Neutrophil (primary cell): ENCODE measurements around the gene ATF6.
"Not testable (repeated sequence)": the region's sequence is repeated elsewhere in the genome, so short reads cannot be mapped to it uniquely, and the experiment has no call there.

Source experiments
- H3K27ac ChIP-seq: fragments of 200-600 bp; sonication (generic); 2 replicates; pipeline ENCODE4 v1.5.1; 2016; ENCODE audit warnings: mild to moderate bottlenecking, moderate library complexity
- H3K27me3 ChIP-seq: fragments of 200-600 bp; sonication (generic); 2 replicates; pipeline ENCODE4 v1.6.0; 2016; ENCODE audit warnings: mild to moderate bottlenecking
- H3K36me3 ChIP-seq: fragments of 200-600 bp; sonication (generic); 2 replicates; pipeline ENCODE4 v1.5.1; 2017
- H3K4me1 ChIP-seq, 2 experiments: fragments of 200-600 bp in 1 of 2; sonication (generic) in 1 of 2; 1 replicate in 1 of 2; 2 replicates in 1 of 2; pipeline versions ENCODE4 v1.5.1 to v1.6.1; 2013 to 2016; ENCODE audit warnings: low read depth in 1 of 2, low read length in 1 of 2, mild to moderate bottlenecking in 1 of 2, moderate library complexity in 1 of 2; ENCODE audit not compliant: control insufficient read depth in 1 of 2, insufficient read depth in 1 of 2
- H3K4me3 ChIP-seq, 2 experiments: fragments of 200-600 bp in 1 of 2; sonication (generic) in 1 of 2; 1 replicate in 1 of 2; 2 replicates in 1 of 2; pipeline ENCODE4 v1.5.1; 2013 to 2016; ENCODE audit warnings: low read depth in 1 of 2, low read length in 1 of 2, mild to moderate bottlenecking in 1 of 2, moderate library complexity in 1 of 2
- H3K9me3 ChIP-seq: fragments of 200-600 bp; sonication (generic); 2 replicates; pipeline ENCODE4 v1.5.1; 2016
- CTCF ChIP-seq: fragments of 200-600 bp; sonication (generic); IDR thresholded peaks from 2 replicates; pipeline ENCODE4 v1.5.1; 2016; ENCODE audit warnings: antibody characterized with exemption

Gene ATF6

GRCh38 chr1:161803181-161803580 is 37.1 kb downstream of the ATF6 start:
- no peak overlapping the region for H3K4me3 ChIP-seq
- no peaks in the 10 kb centered on the region for H3K9me3 ChIP-seq
- peaks cover 69% of the 10 kb centered on the region for H3K36me3 ChIP-seq
- no peaks in the 10 kb centered on the region for H3K27me3 ChIP-seq
- H3K27ac ChIP-seq: no peak overlapping the region
- no peaks in the 10 kb centered on the region for H3K4me1 ChIP-seq
- TF ChIP-seq CTCF: no peak

GRCh38 chr1:161805399-161806197 is 39.5 kb downstream of the ATF6 start:
- Histone ChIP-seq H3K27ac (no peak overlapping the region), H3K9me3 (no peaks in the 10 kb centered on the region), H3K4me3 (no peak overlapping the region), H3K27me3 (no peaks in the 10 kb centered on the region), H3K36me3 (peaks cover 50% of the 10 kb centered on the region), H3K4me1 (no peaks in the 10 kb centered on the region)
- no peak for TF ChIP-seq CTCF

- not testable (repeated sequence) for H3K4me1 ChIP-seq
Measured at GRCh38 chr1:161809202-161809601, 43.1 kb downstream of the ATF6 start.

GRCh38 chr1:161809656-161810055 is 43.5 kb downstream of the ATF6 start:
- peaks cover 33% of the 10 kb centered on the region for H3K36me3 ChIP-seq
- not testable (repeated sequence) for H3K27me3 ChIP-seq, H3K4me1 ChIP-seq, H3K27ac ChIP-seq, H3K4me3 ChIP-seq, H3K9me3 ChIP-seq

More at GRCh38 chr1:161809202-161809601, 43.1 kb downstream of the ATF6 start:
- peaks cover 31% of the 10 kb centered on the region for H3K36me3 ChIP-seq
- H3K27ac ChIP-seq, H3K9me3 ChIP-seq, H3K4me3 ChIP-seq, H3K27me3 ChIP-seq: not testable (repeated sequence)

- Histone ChIP-seq H3K27ac (no peak overlapping the region), H3K4me3 (no peak overlapping the region), H3K9me3 (no peaks in the 10 kb centered on the region), H3K36me3 (peaks cover 29% of the 10 kb centered on the region), H3K27me3 (no peaks in the 10 kb centered on the region), H3K4me1 (no peaks in the 10 kb centered on the region)
- no peak for TF ChIP-seq CTCF
Measured at GRCh38 chr1:161810780-161811179, 44.7 kb downstream of the ATF6 start.

GRCh38 chr1:161816201-161816600 is 50.1 kb downstream of the ATF6 start:
- Histone ChIP-seq H3K36me3 (peaks cover 28% of the 10 kb centered on the region), H3K27me3 (no peaks in the 10 kb centered on the region), H3K4me3 (no peak overlapping the region), H3K9me3 (no peaks in the 10 kb centered on the region), H3K4me1 (no peaks in the 10 kb centered on the region), H3K27ac (no peak overlapping the region)
- TF ChIP-seq CTCF: no peak
